Aortic smooth muscle cell (primary cell): ENCODE results near the gene MS4A10. TPM values are rescaled to one million over a fixed set of nuclear protein-coding genes. Genes with fewer than 3 reads are reported as not detected.

Experiments
- total RNA-seq: library from RNA; depleted of rRNA; stranded (reverse); fragments of >200 nt; gene quantifications from 2 replicates; pipeline ENCODE4 v1.2.3, GENCODE V29; 2014

MS4A10 gene
- total RNA-seq: not detected in 2 replicates

DNA sequence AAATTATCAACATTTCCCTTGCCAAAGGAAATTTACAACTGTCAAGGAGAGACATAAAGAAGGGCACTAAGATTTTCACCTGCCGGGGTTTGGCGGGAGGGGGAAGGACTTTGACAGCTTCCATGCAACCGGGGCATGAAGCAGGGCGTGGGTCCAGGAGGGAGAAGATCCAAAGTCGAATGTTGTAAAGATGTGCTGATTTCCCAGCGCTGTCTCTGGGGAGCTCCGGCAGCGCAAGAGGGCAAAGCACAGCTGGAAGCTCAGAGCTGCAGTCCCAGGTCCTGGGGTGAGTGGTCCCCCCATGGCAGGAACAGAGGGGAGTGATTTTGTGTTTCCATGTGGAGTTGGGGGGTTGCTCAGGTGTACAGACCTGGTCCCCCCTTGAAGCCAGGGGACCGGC is at the start of gene MS4A10:
Gene MS4A10 (plus strand): TSS at position 198 of the 400 bp plus-strand sequence. CDS start 5,003 bp downstream, outside the sequence.

DNA sequence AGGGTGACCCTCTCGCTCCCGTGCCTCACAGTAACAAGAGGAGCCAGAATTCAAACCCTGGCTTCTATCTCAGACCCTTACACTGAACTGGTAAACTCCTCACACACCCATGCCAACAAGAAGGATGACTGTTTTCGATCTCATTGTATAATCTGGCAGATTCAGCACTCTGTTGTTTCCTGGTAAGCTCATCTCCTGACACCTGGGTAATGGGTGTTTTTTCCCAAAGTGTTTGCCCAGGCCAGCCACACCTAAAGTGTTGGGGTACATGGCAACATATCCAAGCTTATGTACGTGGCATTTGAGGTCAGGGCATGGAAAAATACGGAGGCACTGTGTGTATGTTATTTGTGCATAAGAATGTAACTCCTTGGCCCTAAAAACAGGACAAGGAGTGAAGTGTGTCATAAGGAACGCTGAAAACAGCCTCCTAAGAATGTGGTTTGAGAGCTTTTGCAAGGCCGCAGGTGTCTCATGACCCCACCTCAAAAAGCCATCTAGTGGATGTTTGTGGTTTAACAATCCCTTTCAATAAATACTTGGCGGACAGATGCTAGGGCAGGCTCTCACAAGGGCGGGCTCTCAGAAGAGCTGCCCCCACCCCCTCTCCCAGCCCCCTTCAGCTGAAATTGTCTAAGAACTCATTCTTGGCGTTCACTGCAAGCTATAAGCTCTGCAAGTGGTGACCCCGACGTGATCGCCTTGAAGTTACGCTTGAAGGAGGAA is 28.7 kb upstream of the MS4A10 start, which contains the start of gene MS4A15:
Gene MS4A15 (plus strand): TSS at position 561 of the 726 bp plus-strand sequence. CDS start 6,867 bp downstream, outside the sequence.

DNA sequence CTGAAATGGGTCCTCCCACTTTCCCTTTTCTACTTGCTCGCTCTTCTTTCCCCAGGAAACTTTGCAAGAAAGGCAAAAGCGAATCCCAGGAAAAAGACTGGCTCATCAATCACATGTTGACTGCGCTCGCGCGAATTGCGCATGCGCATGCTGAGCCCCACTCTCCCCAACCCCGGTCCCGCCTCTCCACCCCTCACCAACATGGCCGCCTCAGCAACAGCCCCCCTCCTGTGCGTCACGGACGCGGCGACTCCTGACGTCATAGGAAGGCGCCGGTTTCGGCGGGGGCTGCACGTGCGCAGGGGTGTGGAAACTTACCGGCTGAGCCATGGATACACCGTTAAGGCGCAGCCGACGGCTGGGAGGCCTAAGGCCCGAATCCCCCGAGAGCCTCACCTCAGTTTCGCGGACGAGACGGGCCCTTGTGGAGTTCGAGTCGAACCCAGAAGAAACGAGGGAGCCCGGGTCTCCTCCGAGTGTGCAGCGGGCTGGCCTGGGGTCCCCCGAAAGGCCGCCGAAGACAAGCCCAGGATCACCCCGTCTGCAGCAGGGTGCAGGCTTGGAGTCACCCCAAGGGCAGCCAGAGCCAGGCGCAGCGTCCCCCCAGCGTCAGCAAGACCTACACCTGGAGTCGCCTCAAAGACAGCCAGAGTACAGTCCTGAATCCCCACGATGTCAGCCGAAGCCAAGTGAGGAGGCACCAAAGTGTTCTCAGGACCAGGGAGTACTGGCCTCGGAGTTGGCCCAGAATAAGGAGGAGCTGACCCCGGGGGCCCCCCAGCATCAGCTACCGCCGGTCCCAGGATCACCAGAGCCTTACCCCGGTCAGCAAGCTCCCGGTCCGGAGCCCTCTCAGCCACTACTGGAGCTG is 56.9 kb downstream of the MS4A10 start, which contains the start of gene CCDC86:
Gene CCDC86 (plus strand): TSS at position 317 of the 871 bp plus-strand sequence. CDS start 12 bp downstream, at position 329.

Other genes starting within 250 kb of the MS4A10 start
- not detected in 2 replicates for gene MS4A8, start 85.7 kb upstream of the MS4A10 start, total RNA-seq
- not detected in 2 replicates for gene MS4A18, start 60.6 kb upstream of the MS4A10 start, total RNA-seq
- gene MS4A15, start 28.5 kb upstream of the MS4A10 start, total RNA-seq: not detected in 2 replicates
- gene CCDC86, start 56.8 kb downstream of the MS4A10 start, total RNA-seq: 5.7 and 6.6 TPM in 2 replicates
- gene PTGDR2, start 70.6 kb downstream of the MS4A10 start, total RNA-seq: 0.06 TPM in 1 of 2 replicates, not detected in the other
- not detected in 2 replicates for gene ZP1, start 82.2 kb downstream of the MS4A10 start, total RNA-seq
- gene PRPF19, start 121.3 kb downstream of the MS4A10 start, total RNA-seq: 28.5 and 34.5 TPM in 2 replicates
- 31.3 and 34.7 TPM in 2 replicates for gene TMEM109, start 128.8 kb downstream of the MS4A10 start, total RNA-seq
- 5.5 and 5.6 TPM in 2 replicates for gene TMEM132A, start 139.1 kb downstream of the MS4A10 start, total RNA-seq
- 7.5 and 9.1 TPM in 2 replicates for gene SLC15A3, start 166.8 kb downstream of the MS4A10 start, total RNA-seq
- gene CD6, start 186.3 kb downstream of the MS4A10 start, total RNA-seq: under 0.01 TPM in 1 of 2 replicates, not detected in the other